ENCODE results near the gene KCTD11. TPM values are rescaled to one million over a fixed set of nuclear protein-coding genes. Genes with fewer than 3 reads are reported as not detected.

The KCTD11 gene
- total and polyA plus RNA-seq, 10 of the 15 experiments (the other 5 are each of a cell fraction or from before 2014, with no cell fraction given): 0.05 to 7.3 (median 2.9) TPM

- TF ChIP-seq TARDBP (IDR thresholded peaks at IDR 0.05; ENCODE audit: borderline replicate concordance): peak; percentile 84; the same call in 1 of the 2 replicates
- TF ChIP-seq GABPA (IDR thresholded peaks at IDR 0.05; ENCODE audit: low read depth): no peak; the same call in 1 of the 2 replicates
- no peak for TF ChIP-seq PBX3 (IDR thresholded peaks at IDR 0.05; ENCODE audit: insufficient replicate concordance, low read depth, low read length)
- no peak for TF ChIP-seq ZBTB11 (CRISPR knock-in tag; IDR thresholded peaks at IDR 0.05)
- 0 out of 2 replicates have a peak, but pooled peaks have one; percentile 37 for TF ChIP-seq MEF2A (IDR thresholded peaks at IDR 0.05; ENCODE audit: insufficient read depth, low read depth, low read length)
- no peak for TF ChIP-seq RAD21 (IDR thresholded peaks at IDR 0.05; ENCODE audit: insufficient read depth, low read depth, low read length)
- TF ChIP-seq CTCF (IDR thresholded peaks at IDR 0.05 in 2 of 3, conservative IDR thresholded peaks at IDR 0.05 in 1 of 3; ENCODE audit: control insufficient read depth in 2 of 3, extremely low read depth in 1 of 3, insufficient read depth in 1 of 3, low read depth in 3 of 3, low read length in 3 of 3): no peak
- TF ChIP-seq PKNOX1 (IDR thresholded peaks at IDR 0.05): peak; percentile 91
- TF ChIP-seq SIN3A (IDR thresholded peaks at IDR 0.05; ENCODE audit: low read depth, low read length): peak; percentile 79
- TF ChIP-seq ZNF274 (IDR thresholded peaks at IDR 0.05; ENCODE audit: insufficient read depth, insufficient read length): no peak
- TF ChIP-seq IRF3 (IDR thresholded peaks at IDR 0.05): no peak
- no peak for TF ChIP-seq RCOR1 (conservative IDR thresholded peaks at IDR 0.05; ENCODE audit: low read depth, low read length)
- peak; percentile 92 for TF ChIP-seq POLR2AphosphoS5 (IDR thresholded peaks at IDR 0.05; ENCODE audit: low read length)
- TF ChIP-seq IKZF1 (conservative IDR thresholded peaks at IDR 0.05): peak; percentile 85
- no peak for TF ChIP-seq SREBF1 (IDR thresholded peaks at IDR 0.05; ENCODE audit: low read length)
- peak; percentile 73 for TF ChIP-seq SMAD1 (IDR thresholded peaks at IDR 0.05; ENCODE audit: low read depth, partially characterized antibody)
- TF ChIP-seq ESRRA (IDR thresholded peaks at IDR 0.05; ENCODE audit: low read length): peak; percentile 64
- TF ChIP-seq MTA2 (IDR thresholded peaks at IDR 0.05; ENCODE audit: low read depth): peak; percentile 59; the same call in 1 of the 2 replicates
- TF ChIP-seq JUND (IDR thresholded peaks at IDR 0.05; ENCODE audit: low read depth, low read length): no peak
- TF ChIP-seq CHD1 (IDR thresholded peaks at IDR 0.05; ENCODE audit: low read depth, low read length): no peak; the same call in 1 of the 2 replicates
- no peak for TF ChIP-seq NFIC (IDR thresholded peaks at IDR 0.05; ENCODE audit: low read depth, low read length)
- TF ChIP-seq LARP7 (IDR thresholded peaks at IDR 0.05): no peak
Observed at GRCh38 chr17:7306911-7307685, 44.9 kb upstream of the KCTD11 start, which contains the start of gene EIF5A (continued).

All from GM12878 (cell line).